HUES48 (cell line): ENCODE measurements around the gene MYLK4.
"Not testable (repeated sequence)": the region's sequence is repeated elsewhere in the genome, so short reads cannot be mapped to it uniquely, and the experiment has no call there.

Experiments used
- H3K27ac ChIP-seq: one replicate; pipeline ENCODE4 v1.7.0; 2013; ENCODE audit warnings: low read depth, low read length, inconsistent platforms
- H3K27me3 ChIP-seq: 2 replicates; pipeline ENCODE4 v1.6.1; 2013; ENCODE audit warnings: mild to moderate bottlenecking, low read length; ENCODE audit not compliant: control insufficient read depth, insufficient read depth
- H3K36me3 ChIP-seq: 2 replicates; pipeline ENCODE4 v1.6.1; 2013; ENCODE audit warnings: low read length; ENCODE audit not compliant: control insufficient read depth, insufficient read depth
- H3K4me1 ChIP-seq: 2 replicates; pipeline ENCODE4 v1.6.1; 2013; ENCODE audit warnings: mild to moderate bottlenecking, low read length; ENCODE audit not compliant: control insufficient read depth, insufficient read depth
- H3K4me3 ChIP-seq: 2 replicates; pipeline ENCODE4 v1.5.1; 2013; ENCODE audit warnings: mild to moderate bottlenecking, low read depth, low read length
- H3K9ac ChIP-seq: 2 replicates; pipeline ENCODE4 v1.6.1; 2013; ENCODE audit warnings: mild to moderate bottlenecking, low read depth, low read length, moderate library complexity
- H3K9me3 ChIP-seq: 2 replicates; pipeline ENCODE4 v1.6.1; 2013; ENCODE audit warnings: low read length; ENCODE audit not compliant: control insufficient read depth, insufficient read depth

The MYLK4 gene

DNA sequence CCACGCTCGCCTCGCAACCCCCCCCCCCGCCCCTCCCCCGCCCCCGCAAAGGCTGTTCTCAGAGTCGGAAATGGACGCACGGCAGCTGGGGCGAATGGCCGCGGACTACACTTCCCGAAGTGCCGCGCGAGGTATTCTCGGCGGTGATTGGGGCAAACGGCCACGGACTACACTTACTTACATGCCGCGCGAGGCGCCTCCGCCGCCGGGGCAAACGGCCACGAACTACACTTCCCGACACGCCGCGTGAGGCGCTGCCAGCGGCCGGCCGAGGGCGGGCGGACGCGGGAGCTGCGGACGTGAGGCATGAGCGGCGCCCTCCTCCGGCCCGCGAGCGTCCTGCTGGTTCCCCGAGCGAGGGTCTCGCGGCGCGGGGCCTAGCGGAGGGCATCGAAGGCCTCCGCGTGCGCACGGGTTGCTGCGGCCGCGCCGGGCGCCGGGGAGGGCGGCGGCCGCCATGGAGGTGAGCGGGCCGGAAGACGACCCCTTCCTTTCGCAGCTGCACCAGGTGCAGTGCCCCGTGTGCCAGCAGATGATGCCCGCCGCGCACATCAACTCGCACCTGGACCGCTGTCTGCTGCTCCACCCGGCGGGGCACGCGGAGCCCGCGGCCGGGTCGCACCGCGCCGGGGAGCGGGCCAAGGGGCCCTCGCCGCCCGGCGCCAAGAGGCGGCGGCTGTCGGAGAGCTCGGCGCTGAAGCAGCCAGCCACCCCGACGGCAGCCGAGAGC is 14.6 kb upstream of the MYLK4 start, which contains the start of gene WRNIP1:
TSS of gene WRNIP1 (plus strand) at position 228 of the 730 bp plus-strand sequence. CDS start at position 458, 230 bp downstream.
- no peaks in the 10 kb centered on the region for H3K27me3 ChIP-seq
- peaks cover 9% of the 10 kb centered on the region; the same call in 1 of the 2 replicates for H3K36me3 ChIP-seq
- H3K4me1 ChIP-seq = peaks cover 32% of the 10 kb centered on the region
- H3K4me3 ChIP-seq = peak within 1 kb of the TSS; percentile 84
- no peaks in the 10 kb centered on the region for H3K9me3 ChIP-seq
- peak within 1 kb of the TSS; percentile 68 for H3K27ac ChIP-seq
- H3K9ac ChIP-seq = peak within 1 kb of the TSS; percentile 78

DNA sequence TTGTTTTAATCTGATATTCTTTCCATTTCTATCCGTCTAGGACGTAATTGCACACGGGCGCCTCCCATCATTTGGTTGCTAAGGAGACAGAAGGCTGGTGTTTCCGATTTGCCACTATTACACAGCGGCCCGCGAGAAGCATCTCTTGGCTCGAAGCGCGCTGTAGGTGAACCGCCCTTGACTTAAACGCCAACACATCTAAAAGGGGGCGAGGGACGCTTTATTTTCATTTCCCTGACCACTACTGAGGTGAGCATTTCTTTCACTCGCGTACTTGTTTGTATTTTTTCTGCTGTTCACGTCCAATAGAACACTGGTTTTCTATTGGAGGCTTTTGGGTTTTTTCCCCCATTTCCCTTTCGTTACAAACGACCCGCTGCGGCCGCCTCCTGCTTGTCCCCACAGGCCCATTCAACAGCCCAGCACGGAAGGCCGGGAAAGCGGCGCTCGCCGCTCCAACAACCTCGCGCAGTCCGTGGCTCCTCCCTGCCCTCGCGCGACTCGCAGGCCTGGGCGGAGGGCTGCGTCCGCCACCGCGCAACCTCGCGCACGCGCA is 14.0 kb upstream of the MYLK4 start:
- peaks cover 26% of the 10 kb centered on the region for H3K4me1 ChIP-seq
- 0 out of 2 replicates have a peak, but pooled peaks cover 8% of the 10 kb centered on the region for H3K36me3 ChIP-seq
- peak overlapping the region; percentile 74 for H3K9ac ChIP-seq
- H3K27me3 ChIP-seq = no peaks in the 10 kb centered on the region
- peak overlapping the region; percentile 68 for H3K27ac ChIP-seq
- peak overlapping the region; percentile 72 for H3K4me3 ChIP-seq
- H3K9me3 ChIP-seq = no peaks in the 10 kb centered on the region

GRCh38 chr6:2763876-2764540 is 13.3 kb upstream of the MYLK4 start:
- no peak overlapping the region for H3K27ac ChIP-seq
- no peaks in the 10 kb centered on the region for H3K9me3 ChIP-seq
- H3K36me3 ChIP-seq = 0 out of 2 replicates have a peak, but pooled peaks cover 8% of the 10 kb centered on the region
- H3K4me3 ChIP-seq = peak overlapping the region; percentile 72
- H3K9ac ChIP-seq = no peak overlapping the region
- H3K27me3 ChIP-seq = no peaks in the 10 kb centered on the region
- H3K4me1 ChIP-seq = peaks cover 21% of the 10 kb centered on the region

- no peak overlapping the region for H3K4me3 ChIP-seq
- no peak overlapping the region for H3K9ac ChIP-seq
- H3K9me3 ChIP-seq = no peaks in the 10 kb centered on the region
- H3K36me3 ChIP-seq = 0 out of 2 replicates have a peak, but pooled peaks cover 3% of the 10 kb centered on the region
- H3K4me1 ChIP-seq = peaks cover 15% of the 10 kb centered on the region
- H3K27me3 ChIP-seq = no peaks in the 10 kb centered on the region
- H3K27ac ChIP-seq = no peak overlapping the region
Measured at GRCh38 chr6:2763345-2763841, 12.7 kb upstream of the MYLK4 start.

DNA sequence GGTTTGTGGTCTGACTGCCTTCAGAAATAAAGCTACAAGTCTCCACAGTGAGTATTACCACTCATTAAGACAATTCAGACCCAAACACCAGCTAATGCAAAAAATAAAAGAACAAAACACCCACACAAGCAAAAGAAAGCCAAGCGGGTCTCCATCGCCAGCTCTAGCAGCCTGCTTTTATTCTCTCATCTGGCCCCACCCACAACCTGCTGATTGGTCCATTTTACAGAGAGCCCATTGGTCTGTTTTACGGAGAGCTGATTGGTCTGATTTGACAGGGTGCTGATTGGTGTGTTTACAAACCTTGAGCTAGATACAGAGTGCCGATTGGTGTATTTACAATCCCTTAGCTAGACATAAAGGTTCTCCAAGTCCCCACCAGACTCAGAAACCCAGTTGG is 12.1 kb upstream of the MYLK4 start:
- not testable (repeated sequence) for H3K9ac ChIP-seq, H3K27me3 ChIP-seq, H3K9me3 ChIP-seq, H3K36me3 ChIP-seq, H3K27ac ChIP-seq, H3K4me3 ChIP-seq, H3K4me1 ChIP-seq

GRCh38 chr6:2760882-2761842 is 10.4 kb upstream of the MYLK4 start:
- Histone ChIP-seq H3K27ac (no peak overlapping the region), H3K9me3 (no peaks in the 10 kb centered on the region), H3K9ac (no peak overlapping the region), H3K36me3 (no peaks in the 10 kb centered on the region), H3K4me1 (no peaks in the 10 kb centered on the region), H3K4me3 (no peak overlapping the region), H3K27me3 (no peaks in the 10 kb centered on the region)

- no peaks in the 10 kb centered on the region for H3K36me3 ChIP-seq
- no peaks in the 10 kb centered on the region for H3K27me3 ChIP-seq
- no peak overlapping the region for H3K27ac ChIP-seq
- no peaks in the 10 kb centered on the region for H3K4me1 ChIP-seq
- no peaks in the 10 kb centered on the region for H3K9me3 ChIP-seq
- no peak overlapping the region for H3K9ac ChIP-seq
- no peak overlapping the region for H3K4me3 ChIP-seq
Measured at GRCh38 chr6:2758980-2759379, 8.3 kb upstream of the MYLK4 start.

- no peak overlapping the region for H3K4me3 ChIP-seq
- H3K9ac ChIP-seq = no peak overlapping the region
- no peaks in the 10 kb centered on the region for H3K4me1 ChIP-seq
- H3K27ac ChIP-seq = no peak overlapping the region
- H3K9me3 ChIP-seq = no peaks in the 10 kb centered on the region
- H3K27me3 ChIP-seq = no peaks in the 10 kb centered on the region
- no peaks in the 10 kb centered on the region for H3K36me3 ChIP-seq
Measured at GRCh38 chr6:2756687-2757224, 6.0 kb upstream of the MYLK4 start.

GRCh38 chr6:2756241-2756640 is 5.5 kb upstream of the MYLK4 start:
- no peak overlapping the region for H3K9ac ChIP-seq
- H3K9me3 ChIP-seq = no peaks in the 10 kb centered on the region
- H3K27me3 ChIP-seq = no peaks in the 10 kb centered on the region
- no peaks in the 10 kb centered on the region for H3K4me1 ChIP-seq
- H3K4me3 ChIP-seq = no peak overlapping the region
- H3K36me3 ChIP-seq = no peaks in the 10 kb centered on the region
- H3K27ac ChIP-seq = no peak overlapping the region

- no peaks in the 10 kb centered on the region for H3K27me3 ChIP-seq
- H3K36me3 ChIP-seq = no peaks in the 10 kb centered on the region
- no peaks in the 10 kb centered on the region for H3K9me3 ChIP-seq
- H3K27ac ChIP-seq = no peak overlapping the region
- no peak overlapping the region for H3K4me3 ChIP-seq
- H3K9ac ChIP-seq = no peak overlapping the region
- H3K4me1 ChIP-seq = no peaks in the 10 kb centered on the region
Measured at GRCh38 chr6:2755456-2755855, 4.7 kb upstream of the MYLK4 start.
